Astrocyte (in vitro differentiated cells and primary cell): ENCODE results near the gene FOXJ3. TPM values are rescaled to one million over a fixed set of nuclear protein-coding genes. Genes with fewer than 3 reads are reported as not detected.

Experiments used
- DNase-seq: peaks from one replicate; pipeline ENCODE4 v3.0.0-alpha.2; 2010; ENCODE audit warnings: low read depth
- FAIRE-seq: peaks from 2 replicates; lab custom pipeline; 2011; peaks lifted over from hg19 to GRCh38; lab: Jason Lieb, UNC
- H2AFZ ChIP-seq: 2 replicates; pipeline ENCODE4 v1.6.0; 2012; ENCODE audit warnings: low read depth, low read length, inconsistent platforms
- H3K27ac ChIP-seq: 2 replicates; pipeline ENCODE4 v1.5.1; 2011; ENCODE audit warnings: low read depth, low read length, inconsistent platforms
- H3K27me3 ChIP-seq: 2 replicates; pipeline ENCODE4 v1.6.0; 2011; ENCODE audit warnings: low read length, inconsistent platforms; ENCODE audit not compliant: insufficient read depth
- H3K36me3 ChIP-seq: 2 replicates; pipeline ENCODE4 v1.5.1; 2011; ENCODE audit warnings: low read length, inconsistent platforms; ENCODE audit not compliant: insufficient read depth
- H3K4me1 ChIP-seq: 2 replicates; pipeline ENCODE4 v1.5.1; 2011; ENCODE audit warnings: low read length, inconsistent platforms; ENCODE audit not compliant: insufficient read depth
- H3K4me2 ChIP-seq: 2 replicates; pipeline ENCODE4 v1.6.0; 2012; ENCODE audit warnings: low read length, inconsistent platforms
- H3K4me3 ChIP-seq: 2 replicates; pipeline ENCODE4 v1.5.1; 2011; ENCODE audit warnings: low read depth, mild to moderate bottlenecking, low read length, inconsistent platforms; ENCODE audit not compliant: insufficient read depth
- H3K79me2 ChIP-seq: 2 replicates; pipeline ENCODE4 v1.6.0; 2012; ENCODE audit warnings: mild to moderate bottlenecking, low read length, inconsistent platforms; ENCODE audit not compliant: insufficient read depth
- H3K9ac ChIP-seq: 2 replicates; pipeline ENCODE4 v1.6.0; 2012; ENCODE audit warnings: mild to moderate bottlenecking, low read length, inconsistent platforms
- H3K9me3 ChIP-seq: 2 replicates; pipeline ENCODE4 v1.5.1; 2012; ENCODE audit warnings: low read depth, mild to moderate bottlenecking, low read length, inconsistent platforms; ENCODE audit not compliant: insufficient read depth
- H4K20me1 ChIP-seq: 2 replicates; pipeline ENCODE4 v1.6.0; 2012; ENCODE audit warnings: low read length, inconsistent platforms; ENCODE audit not compliant: insufficient read depth
- H3K27ac Mint-ChIP-seq: one replicate; pipeline ENCODE4 v1.8.0; 2021; ENCODE audit warnings: mild to moderate bottlenecking, mixed read lengths; ENCODE audit not compliant: unreplicated experiment
- H3K27me3 Mint-ChIP-seq: one replicate; pipeline ENCODE4 v1.8.0; 2021; ENCODE audit warnings: low read depth, mixed read lengths; ENCODE audit not compliant: unreplicated experiment
- H3K36me3 Mint-ChIP-seq: one replicate; pipeline ENCODE4 v1.8.0; 2021; ENCODE audit warnings: low read depth, mixed read lengths; ENCODE audit not compliant: unreplicated experiment
- H3K4me1 Mint-ChIP-seq: one replicate; pipeline ENCODE4 v1.8.0; 2021; ENCODE audit warnings: low read depth, mixed read lengths; ENCODE audit not compliant: unreplicated experiment
- H3K4me3 Mint-ChIP-seq: one replicate; pipeline ENCODE4 v1.8.0; 2021; ENCODE audit warnings: mild to moderate bottlenecking, moderate library complexity, mixed read lengths; ENCODE audit not compliant: unreplicated experiment
- H3K9me3 Mint-ChIP-seq: one replicate; pipeline ENCODE4 v1.8.0; 2021; ENCODE audit warnings: mild to moderate bottlenecking, mixed read lengths; ENCODE audit not compliant: unreplicated experiment
- EZH2 ChIP-seq: IDR thresholded peaks from 2 replicates; pipeline ENCODE4 v1.6.1; 2012; ENCODE audit warnings: mild to moderate bottlenecking, low read length, inconsistent platforms; ENCODE audit not compliant: insufficient read depth
- total RNA-seq: library from RNA; stranded (reverse); gene quantifications from 2 replicates; pipeline ENCODE4 v1.2.1, GENCODE V29; 2021
- TF ChIP-seq, protein P1 (sequence below): IDR thresholded peaks from 2 replicates; pipeline ENCODE4 v1.5.1; 2011; ENCODE audit warnings: low read depth, mild to moderate bottlenecking, inconsistent platforms, low read length, moderate library complexity; ENCODE audit not compliant: insufficient read depth

The FOXJ3 gene
- total RNA-seq, 1 donor from 2014 or later, result 41.9 TPM

DNA sequence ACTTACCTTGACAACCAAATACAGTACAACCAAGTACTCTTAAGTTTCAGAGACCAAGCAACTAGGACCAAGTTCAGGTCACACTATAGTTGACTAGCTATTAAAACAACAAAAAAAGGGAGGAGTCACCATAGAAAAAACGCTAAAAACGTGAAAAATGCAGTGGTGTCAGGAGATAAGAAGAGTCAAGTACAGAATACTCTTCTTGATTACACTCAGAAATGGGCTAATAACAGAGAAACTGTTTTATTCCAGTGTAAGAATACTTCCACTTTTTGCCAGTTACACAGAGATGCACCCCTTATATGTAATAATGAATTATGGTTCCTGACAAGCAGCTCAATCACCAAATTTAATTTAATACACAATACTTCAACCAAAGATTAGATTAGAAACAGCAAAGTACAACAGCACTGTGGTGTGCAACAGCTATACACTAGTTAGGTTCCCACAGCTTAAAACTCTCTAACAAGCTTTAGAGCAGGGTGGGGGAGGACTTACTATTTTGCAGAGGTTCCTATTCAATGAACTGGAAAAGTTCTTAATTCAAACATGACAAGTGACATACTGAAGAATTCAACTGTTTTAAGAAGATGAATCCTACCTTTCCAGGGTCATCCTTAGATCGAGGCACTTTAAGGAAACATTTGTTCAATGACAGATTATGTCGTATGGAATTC is 70.4 kb downstream of the FOXJ3 start:
- Histone ChIP-seq H4K20me1 (peaks cover 71% of the 10 kb centered on the region), H3K4me3 (no peak overlapping the region), H3K9me3 (no peaks in the 10 kb centered on the region), H3K4me2 (no peak overlapping the region), H3K27ac (no peak overlapping the region), H3K27me3 (no peaks in the 10 kb centered on the region), H3K36me3 (peaks cover 8% of the 10 kb centered on the region), H3K79me2 (peaks cover 56% of the 10 kb centered on the region), H3K4me1 (no peaks in the 10 kb centered on the region), H3K9ac (no peak overlapping the region), H2AFZ (no peak overlapping the region)
- Mint-ChIP-seq H3K4me3 (no peak overlapping the region), H3K4me1 (peaks cover 18% of the 10 kb centered on the region), H3K36me3 (peaks cover 9% of the 10 kb centered on the region), H3K9me3 (no peaks in the 10 kb centered on the region), H3K27me3 (no peaks in the 10 kb centered on the region), H3K27ac (no peak overlapping the region)
- DNase-seq, result no peak
- FAIRE-seq, result no peak
- no peak for TF ChIP-seq EZH2
- TF ChIP-seq, protein P1, sequence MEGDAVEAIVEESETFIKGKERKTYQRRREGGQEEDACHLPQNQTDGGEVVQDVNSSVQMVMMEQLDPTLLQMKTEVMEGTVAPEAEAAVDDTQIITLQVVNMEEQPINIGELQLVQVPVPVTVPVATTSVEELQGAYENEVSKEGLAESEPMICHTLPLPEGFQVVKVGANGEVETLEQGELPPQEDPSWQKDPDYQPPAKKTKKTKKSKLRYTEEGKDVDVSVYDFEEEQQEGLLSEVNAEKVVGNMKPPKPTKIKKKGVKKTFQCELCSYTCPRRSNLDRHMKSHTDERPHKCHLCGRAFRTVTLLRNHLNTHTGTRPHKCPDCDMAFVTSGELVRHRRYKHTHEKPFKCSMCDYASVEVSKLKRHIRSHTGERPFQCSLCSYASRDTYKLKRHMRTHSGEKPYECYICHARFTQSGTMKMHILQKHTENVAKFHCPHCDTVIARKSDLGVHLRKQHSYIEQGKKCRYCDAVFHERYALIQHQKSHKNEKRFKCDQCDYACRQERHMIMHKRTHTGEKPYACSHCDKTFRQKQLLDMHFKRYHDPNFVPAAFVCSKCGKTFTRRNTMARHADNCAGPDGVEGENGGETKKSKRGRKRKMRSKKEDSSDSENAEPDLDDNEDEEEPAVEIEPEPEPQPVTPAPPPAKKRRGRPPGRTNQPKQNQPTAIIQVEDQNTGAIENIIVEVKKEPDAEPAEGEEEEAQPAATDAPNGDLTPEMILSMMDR, result no peak

DNA sequence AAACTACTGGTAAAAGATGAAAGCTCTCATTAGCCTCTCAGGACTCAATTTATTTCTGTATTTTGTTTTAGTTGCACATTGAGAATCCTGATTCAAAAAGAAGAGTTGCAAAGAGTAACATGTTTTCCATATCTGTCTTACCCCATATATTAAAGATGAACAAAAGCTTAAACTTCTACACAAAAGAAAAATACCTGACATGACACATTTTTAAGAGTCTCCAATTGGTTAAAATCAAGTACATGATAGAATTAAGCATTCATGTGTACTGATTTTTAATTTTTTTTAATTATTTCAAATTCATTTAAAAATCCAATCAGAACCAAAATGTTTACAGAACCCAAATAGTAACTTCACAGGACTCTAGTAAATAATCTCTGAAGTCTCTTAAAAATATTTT is 72.0 kb downstream of the FOXJ3 start:
- no peak overlapping the region for H3K4me2 ChIP-seq
- no peaks in the 10 kb centered on the region for H3K27me3 ChIP-seq
- Mint-ChIP-seq H3K9me3 (no peaks in the 10 kb centered on the region), H3K36me3 (peaks cover 9% of the 10 kb centered on the region), H3K27ac (no peak overlapping the region), H3K4me1 (peaks cover 28% of the 10 kb centered on the region), H3K4me3 (no peak overlapping the region), H3K27me3 (no peaks in the 10 kb centered on the region)
- no peak overlapping the region for H3K27ac ChIP-seq
- H3K9me3 ChIP-seq, result no peaks in the 10 kb centered on the region
- FAIRE-seq (no peak), DNase-seq (no peak)
- no peak for TF ChIP-seq EZH2
- TF ChIP-seq, protein P1, result no peak
- H3K79me2 ChIP-seq, result peaks cover 47% of the 10 kb centered on the region
- H2AFZ ChIP-seq, result no peak overlapping the region
- no peak overlapping the region for H3K9ac ChIP-seq
- no peak overlapping the region for H3K4me3 ChIP-seq
- H3K4me1 ChIP-seq, result no peaks in the 10 kb centered on the region
- peaks cover 8% of the 10 kb centered on the region for H3K36me3 ChIP-seq
- peaks cover 73% of the 10 kb centered on the region for H4K20me1 ChIP-seq

DNA sequence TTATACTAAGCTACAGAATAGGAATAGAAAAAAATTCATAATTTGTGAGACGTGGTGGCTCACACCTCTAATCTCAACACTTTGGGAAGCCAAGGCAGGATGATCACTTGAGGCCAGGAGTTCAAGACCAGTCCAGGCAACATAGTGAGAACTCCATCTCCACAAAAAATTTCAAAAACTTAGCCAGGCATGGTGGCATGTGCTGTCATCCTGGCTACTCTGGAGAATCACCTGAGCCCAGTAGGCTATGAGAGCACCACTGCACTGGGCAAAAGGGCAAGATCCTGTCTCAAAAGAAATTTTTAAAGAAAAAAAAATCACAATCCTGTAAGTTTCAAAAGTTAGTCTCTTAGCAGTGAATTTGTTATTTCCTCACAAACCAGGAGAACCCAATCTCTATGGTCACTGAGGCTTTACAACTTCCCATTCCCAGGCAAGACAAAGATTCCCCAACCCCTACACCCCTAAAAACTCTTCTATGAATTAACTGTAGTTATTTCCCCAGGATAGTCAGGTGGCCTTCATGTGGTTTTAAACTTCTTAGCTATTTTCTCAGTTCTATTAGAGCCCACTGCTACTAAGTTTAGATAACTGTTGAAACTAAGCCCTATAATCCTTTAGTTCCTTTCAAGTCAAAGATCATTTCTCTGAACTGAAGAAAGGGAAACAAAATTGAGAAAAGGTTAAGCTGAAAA is 74.5 kb downstream of the FOXJ3 start:
- H3K27ac Mint-ChIP-seq, result no peak overlapping the region
- H3K79me2 ChIP-seq, result peaks cover 50% of the 10 kb centered on the region
- peaks cover 9% of the 10 kb centered on the region for H3K36me3 Mint-ChIP-seq
- no peaks in the 10 kb centered on the region for H3K27me3 ChIP-seq
- H3K36me3 ChIP-seq, result peaks cover 8% of the 10 kb centered on the region
- no peaks in the 10 kb centered on the region for H3K4me1 ChIP-seq
- H3K9me3 ChIP-seq, result no peaks in the 10 kb centered on the region
- FAIRE-seq (no peak), DNase-seq (no peak)
- H3K9ac ChIP-seq, result no peak overlapping the region
- no peak overlapping the region for H3K4me2 ChIP-seq
- no peak overlapping the region for H3K4me3 Mint-ChIP-seq
- no peak overlapping the region for H2AFZ ChIP-seq
- H3K4me3 ChIP-seq, result no peak overlapping the region
- H3K27me3 Mint-ChIP-seq, result no peaks in the 10 kb centered on the region
- H4K20me1 ChIP-seq, result peaks cover 64% of the 10 kb centered on the region
- peaks cover 21% of the 10 kb centered on the region for H3K4me1 Mint-ChIP-seq
- no peaks in the 10 kb centered on the region for H3K9me3 Mint-ChIP-seq
- no peak overlapping the region for H3K27ac ChIP-seq
- TF ChIP-seq EZH2, result no peak
- TF ChIP-seq, protein P1, result no peak
